ENCODE data around the gene OAT. TPM values are rescaled to one million over a fixed set of nuclear protein-coding genes. Genes with fewer than 3 reads are reported as not detected.

OAT gene
- total RNA-seq, 1 experiment from 2014 or later: 25.2 TPM

DNA sequence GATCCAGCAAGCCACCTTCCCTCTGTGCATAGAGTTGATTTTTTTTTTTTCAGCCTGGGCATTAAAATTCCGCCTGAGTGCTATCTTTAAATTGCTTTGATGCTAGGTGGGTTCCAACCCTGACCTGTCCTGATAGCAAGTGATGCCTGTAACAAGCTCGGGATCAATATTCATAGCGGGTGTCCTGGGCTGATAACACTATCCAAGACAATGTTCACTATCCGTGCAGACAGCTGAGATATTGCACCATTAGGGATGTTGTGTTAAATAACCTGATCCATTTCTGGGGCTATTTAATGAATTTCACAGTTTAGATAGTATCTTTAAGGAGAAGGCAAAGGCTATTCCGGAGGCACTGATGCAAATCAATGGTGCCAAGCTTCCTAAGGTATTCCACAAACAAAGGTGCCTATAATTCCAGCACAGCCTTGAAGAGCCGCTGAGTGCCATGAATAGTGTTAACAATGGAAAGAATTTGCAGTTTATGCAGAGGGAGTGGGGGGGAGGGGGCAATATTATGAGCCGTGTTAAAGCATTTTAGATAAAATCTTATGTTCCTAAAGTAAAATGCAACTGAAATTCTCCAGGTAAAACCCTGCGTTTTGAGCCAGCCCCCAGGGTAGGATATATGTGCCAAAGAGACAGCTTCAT, 35.4 kb upstream of the OAT start:
- DNase-seq (ENCODE audit: low spot score): no peak
- BruUV-seq (replicated peaks): no TSS peak
- ChIA-PET POLR2A (ENCODE audit: low non-redundant PET) (no interaction called here), CTCF (interaction anchor here (0.6 kb wide), 1 partner anchor 21 kb away, joined by 6 read pairs; no protein-coding TSS in a partner anchor)
- Histone ChIP-seq H3K9me3 (ENCODE audit: low read depth, low read length, poor library complexity, severe bottlenecking) (no peaks in the 10 kb centered on the region), H3K4me1 (ENCODE audit: insufficient read depth, low read length, poor library complexity, severe bottlenecking) (peaks cover 8% of the 10 kb centered on the region), H3K27ac (ENCODE audit: low read depth, low read length, poor library complexity, severe bottlenecking) (no peak overlapping the region), H3K4me3 (ENCODE audit: low read depth, low read length, poor library complexity, severe bottlenecking) (no peak overlapping the region), H3K36me3 (ENCODE audit: insufficient read depth, low read length, poor library complexity, severe bottlenecking) (no peaks in the 10 kb centered on the region), H3K27me3 (replicated peaks; ENCODE audit: insufficient read depth, low read depth, low read length, poor library complexity) (peaks cover 68% of the 10 kb centered on the region)
- no peak for TF ChIP-seq EZH2 (IDR thresholded peaks at IDR 0.05; ENCODE audit: borderline replicate concordance, low read depth, low read length, poor library complexity, severe bottlenecking)
- TF ChIP-seq, protein P1, sequence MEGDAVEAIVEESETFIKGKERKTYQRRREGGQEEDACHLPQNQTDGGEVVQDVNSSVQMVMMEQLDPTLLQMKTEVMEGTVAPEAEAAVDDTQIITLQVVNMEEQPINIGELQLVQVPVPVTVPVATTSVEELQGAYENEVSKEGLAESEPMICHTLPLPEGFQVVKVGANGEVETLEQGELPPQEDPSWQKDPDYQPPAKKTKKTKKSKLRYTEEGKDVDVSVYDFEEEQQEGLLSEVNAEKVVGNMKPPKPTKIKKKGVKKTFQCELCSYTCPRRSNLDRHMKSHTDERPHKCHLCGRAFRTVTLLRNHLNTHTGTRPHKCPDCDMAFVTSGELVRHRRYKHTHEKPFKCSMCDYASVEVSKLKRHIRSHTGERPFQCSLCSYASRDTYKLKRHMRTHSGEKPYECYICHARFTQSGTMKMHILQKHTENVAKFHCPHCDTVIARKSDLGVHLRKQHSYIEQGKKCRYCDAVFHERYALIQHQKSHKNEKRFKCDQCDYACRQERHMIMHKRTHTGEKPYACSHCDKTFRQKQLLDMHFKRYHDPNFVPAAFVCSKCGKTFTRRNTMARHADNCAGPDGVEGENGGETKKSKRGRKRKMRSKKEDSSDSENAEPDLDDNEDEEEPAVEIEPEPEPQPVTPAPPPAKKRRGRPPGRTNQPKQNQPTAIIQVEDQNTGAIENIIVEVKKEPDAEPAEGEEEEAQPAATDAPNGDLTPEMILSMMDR (conservative IDR thresholded peaks at IDR 0.05; ENCODE audit: low read depth, low read length): no peak
- intact Hi-C loops (cut with micrococcal nuclease; ENCODE audit: unreplicated experiment): no loop called here

DNA sequence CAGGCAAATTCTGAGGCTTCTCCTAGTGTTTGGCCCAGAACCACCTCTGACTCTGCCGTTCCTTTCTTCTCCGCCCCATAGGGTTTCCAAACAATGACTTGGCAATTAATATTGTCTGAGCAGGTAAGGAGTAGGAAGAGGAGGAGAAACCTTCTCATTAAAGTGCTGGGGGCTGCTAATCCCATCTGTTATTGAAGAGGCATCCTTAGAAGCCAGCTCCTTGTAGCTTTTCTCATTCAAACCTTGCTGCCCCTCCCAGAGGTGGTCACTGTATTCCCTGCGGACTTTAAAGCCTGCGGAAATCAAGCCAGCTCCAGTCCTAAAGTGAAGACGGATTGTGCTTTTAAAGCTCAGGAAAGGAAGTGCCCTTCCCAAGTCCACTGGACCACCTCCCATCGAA, 32.6 kb upstream of the OAT start:
- POLR2A ChIA-PET (ENCODE audit: low non-redundant PET): no interaction called here
- intact Hi-C loops (cut with micrococcal nuclease; ENCODE audit: unreplicated experiment): no loop called here

DNA sequence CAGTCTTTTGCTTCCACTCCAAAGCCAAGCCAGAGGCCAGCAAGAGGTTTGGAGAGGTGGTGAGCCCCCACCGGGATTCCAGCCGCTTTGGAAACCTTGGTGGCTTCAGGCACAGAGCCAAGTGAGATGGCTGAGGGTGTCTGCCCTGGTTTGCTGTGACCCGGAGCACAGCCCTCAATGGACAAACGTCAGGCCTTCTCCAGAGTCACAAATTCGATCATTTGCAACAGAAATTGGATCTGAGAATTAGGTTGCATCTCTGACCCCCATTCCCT, 32.0 kb upstream of the OAT start:
- peaks cover 9% of the 10 kb centered on the region for H3K4me1 ChIP-seq (ENCODE audit: insufficient read depth, low read length, poor library complexity, severe bottlenecking)
- ChIA-PET CTCF (no interaction called here), POLR2A (ENCODE audit: low non-redundant PET) (no interaction called here)
- H3K27me3 ChIP-seq (replicated peaks; ENCODE audit: insufficient read depth, low read depth, low read length, poor library complexity): peaks cover 90% of the 10 kb centered on the region
- TF ChIP-seq, protein P1 (conservative IDR thresholded peaks at IDR 0.05; ENCODE audit: low read depth, low read length): no peak
- TF ChIP-seq EZH2 (IDR thresholded peaks at IDR 0.05; ENCODE audit: borderline replicate concordance, low read depth, low read length, poor library complexity, severe bottlenecking): no peak
- no peaks in the 10 kb centered on the region for H3K36me3 ChIP-seq (ENCODE audit: insufficient read depth, low read length, poor library complexity, severe bottlenecking)
- H3K9me3 ChIP-seq (ENCODE audit: low read depth, low read length, poor library complexity, severe bottlenecking): no peaks in the 10 kb centered on the region
- no peak for DNase-seq (ENCODE audit: low spot score)
- H3K27ac ChIP-seq (ENCODE audit: low read depth, low read length, poor library complexity, severe bottlenecking): no peak overlapping the region
- intact Hi-C loops (cut with micrococcal nuclease; ENCODE audit: unreplicated experiment): no loop called here
- no peak overlapping the region for H3K4me3 ChIP-seq (ENCODE audit: low read depth, low read length, poor library complexity, severe bottlenecking)
- no TSS peak for BruUV-seq (replicated peaks)

More for the DNA sequence above, 32.6 kb upstream of the OAT start:
- Histone ChIP-seq H3K9me3 (ENCODE audit: low read depth, low read length, poor library complexity, severe bottlenecking) (no peaks in the 10 kb centered on the region), H3K27me3 (replicated peaks; ENCODE audit: insufficient read depth, low read depth, low read length, poor library complexity) (peaks cover 89% of the 10 kb centered on the region), H3K36me3 (ENCODE audit: insufficient read depth, low read length, poor library complexity, severe bottlenecking) (no peaks in the 10 kb centered on the region), H3K4me1 (ENCODE audit: insufficient read depth, low read length, poor library complexity, severe bottlenecking) (peaks cover 9% of the 10 kb centered on the region), H3K4me3 (ENCODE audit: low read depth, low read length, poor library complexity, severe bottlenecking) (no peak overlapping the region), H3K27ac (ENCODE audit: low read depth, low read length, poor library complexity, severe bottlenecking) (no peak overlapping the region)
- no peak for DNase-seq (ENCODE audit: low spot score)
- no peak for TF ChIP-seq EZH2 (IDR thresholded peaks at IDR 0.05; ENCODE audit: borderline replicate concordance, low read depth, low read length, poor library complexity, severe bottlenecking)
- TF ChIP-seq, protein P1 (conservative IDR thresholded peaks at IDR 0.05; ENCODE audit: low read depth, low read length): no peak
- CTCF ChIA-PET: no interaction called here
- no TSS peak for BruUV-seq (replicated peaks)
